Tongue (tissue), 2 donors: ENCODE measurements around the gene SOHLH1. TPM values are rescaled to one million over a fixed set of nuclear protein-coding genes. Genes with fewer than 3 reads are reported as not detected.

Experiments
- DNase-seq: peaks from one replicate; pipeline ENCODE4 v3.0.0-alpha.2; 2015
- total RNA-seq: library from RNA; depleted of rRNA; stranded (reverse); fragments of >200 nt; gene quantifications from one replicate; pipeline ENCODE4 v1.2.3, GENCODE V29; 2014

The SOHLH1 gene
- total RNA-seq, 1 donor from 2014 or later, result not detected

DNA sequence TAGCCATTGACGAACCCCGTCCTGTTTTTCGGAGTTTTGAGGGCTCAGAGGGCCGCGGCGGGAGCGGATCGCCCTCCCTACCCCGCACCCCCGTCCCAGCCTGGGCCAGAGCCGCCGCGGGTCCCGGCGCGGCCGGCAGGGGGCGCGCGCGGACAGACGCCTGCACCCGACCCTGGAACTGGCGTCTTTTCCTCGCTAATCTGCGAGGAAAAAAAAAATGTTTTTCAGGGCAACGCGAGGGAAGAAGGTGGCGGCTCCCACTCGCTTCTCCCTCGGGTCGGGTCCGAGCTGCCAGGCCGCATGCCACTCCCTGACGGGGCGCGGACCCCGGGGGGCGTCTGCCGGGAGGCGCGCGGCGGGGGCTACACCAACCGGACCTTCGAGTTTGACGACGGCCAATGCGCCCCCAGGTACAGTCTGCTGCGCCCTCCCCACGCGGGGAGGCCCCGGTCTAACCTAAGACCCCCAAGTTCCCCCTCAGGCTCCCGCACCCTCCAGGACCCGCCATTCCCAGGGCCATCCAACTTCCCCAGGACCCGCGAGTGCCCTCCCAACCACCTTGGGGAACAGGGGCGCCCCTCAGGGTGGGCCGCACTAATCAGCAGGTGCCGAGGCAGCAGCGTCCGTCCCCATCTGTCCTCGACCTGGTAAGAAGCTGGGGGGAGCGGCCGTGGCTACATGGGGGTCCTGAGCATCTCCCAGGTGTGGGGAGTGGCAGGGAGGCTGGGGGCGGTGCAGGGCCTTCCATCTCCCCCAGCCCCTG lies 2.9 kb upstream of the SOHLH1 start, which contains the start of gene KCNT1:
TSS of gene KCNT1 (plus strand) at position 227 of the 763 bp plus-strand sequence. CDS start at position 301, 74 bp downstream.
- DNase-seq, result peak; percentile 81

DNA sequence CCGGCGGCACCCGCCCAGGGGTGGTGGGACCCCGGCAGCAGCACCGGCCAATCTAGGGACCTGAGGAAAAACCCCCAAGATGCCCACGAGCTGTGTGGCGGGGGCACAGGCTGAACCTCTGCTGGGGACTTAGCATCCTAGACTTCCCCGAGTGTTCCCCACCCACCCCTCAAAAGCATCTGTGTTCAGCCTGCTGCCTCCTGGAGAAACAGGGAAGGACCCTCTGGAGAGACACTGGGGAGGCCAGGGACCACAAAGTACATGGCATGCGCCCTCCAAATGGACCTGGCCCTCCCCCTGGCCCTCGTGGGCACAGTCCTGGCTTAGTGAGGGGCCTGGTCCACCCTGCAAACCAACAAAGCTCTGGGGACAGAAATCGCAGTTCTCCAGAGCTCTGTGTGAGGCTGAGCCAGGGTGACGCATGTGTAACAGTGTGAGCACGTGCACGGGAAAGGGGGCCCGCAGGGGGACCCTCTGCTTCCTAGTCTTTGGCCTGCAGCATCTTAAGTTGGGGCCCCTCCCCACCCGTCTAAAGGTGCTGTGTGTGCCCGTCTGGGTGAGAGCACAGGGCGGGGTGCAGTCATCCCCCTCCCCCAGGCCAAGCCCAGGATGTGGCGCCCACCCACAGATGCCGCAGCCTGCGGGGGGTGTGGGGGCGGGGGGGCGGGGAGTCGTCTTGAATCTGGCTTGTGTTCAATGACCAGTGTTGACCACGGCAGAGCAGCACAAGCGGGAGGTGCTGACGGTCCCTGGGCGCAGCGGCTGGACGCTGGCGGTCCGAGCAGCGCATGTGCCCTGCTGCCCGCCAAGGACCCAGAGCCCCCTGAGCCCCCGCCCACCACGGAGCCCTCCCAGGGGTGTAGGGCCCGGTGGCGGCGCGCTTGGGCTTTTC lies 2.0 kb upstream of the SOHLH1 start:
- peak; percentile 43 for DNase-seq

DNA sequence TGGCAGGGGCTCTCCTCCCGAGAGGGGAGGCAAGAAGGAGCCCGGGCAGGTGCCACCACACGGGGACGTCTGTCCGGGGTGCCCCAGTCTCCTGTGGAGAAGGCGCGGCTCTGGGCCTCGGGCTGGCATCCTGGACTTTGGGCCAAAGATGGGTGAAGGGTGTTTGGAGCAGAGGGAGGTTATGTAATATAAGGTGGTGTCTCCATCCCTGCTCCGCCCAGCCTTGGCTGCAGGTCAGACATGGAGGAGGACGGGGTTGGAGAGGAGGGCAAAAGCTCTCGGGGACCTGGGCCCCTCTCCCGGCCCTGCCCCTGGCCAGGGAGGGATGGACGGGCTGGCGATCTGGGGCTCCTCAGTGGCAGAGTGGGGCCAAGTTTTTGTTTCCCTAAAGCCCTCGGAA lies 1.2 kb upstream of the SOHLH1 start:
- no peak for DNase-seq

DNA sequence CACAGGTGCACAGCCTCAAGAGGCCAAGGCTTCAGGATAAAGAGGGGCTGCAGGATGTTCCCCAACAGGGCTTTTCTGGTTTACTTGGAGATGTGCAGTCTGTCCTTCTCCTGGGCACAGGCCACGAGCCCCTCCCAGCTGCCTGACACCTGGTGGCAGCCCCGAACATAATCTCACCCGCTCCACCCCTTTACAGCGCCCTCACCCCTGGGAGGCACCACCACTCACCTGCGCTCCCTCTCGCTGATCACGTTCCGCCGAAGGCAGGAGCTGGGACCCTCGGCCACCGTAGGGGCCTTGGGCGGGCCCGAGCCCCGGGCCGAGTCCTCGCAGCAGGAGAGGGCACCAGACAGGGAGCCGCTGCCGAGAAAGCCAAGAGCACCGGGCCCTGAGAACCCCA lies 514 bp downstream of the SOHLH1 start:
- DNase-seq, result no peak

DNA sequence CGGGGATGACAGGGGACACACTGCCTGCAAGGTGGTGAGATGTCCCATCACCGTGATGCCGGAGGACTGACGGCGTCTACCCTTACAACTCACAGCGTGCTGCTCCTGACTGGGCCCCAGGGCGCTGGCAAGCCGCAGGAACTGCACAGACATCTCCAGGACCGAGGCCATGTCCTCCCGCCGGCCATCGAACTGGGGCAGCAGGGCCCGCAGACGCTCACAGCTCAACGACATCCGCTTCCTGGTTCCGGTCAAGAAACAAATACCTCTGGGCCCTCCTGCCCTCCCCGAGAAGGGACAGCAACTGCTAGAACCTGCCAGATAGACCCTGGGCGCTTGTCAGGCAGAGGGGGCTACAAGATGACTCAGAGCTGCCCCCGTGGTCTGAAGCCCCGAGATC lies 1.0 kb downstream of the SOHLH1 start:
- DNase-seq, result no peak

DNA sequence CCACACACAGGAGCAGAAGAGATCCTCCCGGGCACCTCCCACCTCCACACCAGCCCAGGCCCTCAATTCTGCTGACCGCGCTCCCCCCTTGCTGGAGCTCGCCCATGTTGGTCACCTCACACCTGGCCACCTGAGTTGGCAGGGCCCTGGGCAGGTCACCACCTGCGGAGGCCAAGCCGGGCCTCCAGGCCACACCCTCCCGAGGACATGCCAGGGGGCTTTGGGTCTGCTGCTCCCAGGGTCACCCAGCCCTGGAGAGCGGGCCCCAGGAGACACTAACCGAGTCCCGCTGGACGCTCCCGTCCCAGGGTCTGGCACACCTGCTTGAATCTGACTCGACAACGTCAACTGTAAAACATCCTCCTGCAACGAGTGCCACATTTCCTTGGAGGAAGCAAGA lies 2.1 kb downstream of the SOHLH1 start:
- no peak for DNase-seq

DNA sequence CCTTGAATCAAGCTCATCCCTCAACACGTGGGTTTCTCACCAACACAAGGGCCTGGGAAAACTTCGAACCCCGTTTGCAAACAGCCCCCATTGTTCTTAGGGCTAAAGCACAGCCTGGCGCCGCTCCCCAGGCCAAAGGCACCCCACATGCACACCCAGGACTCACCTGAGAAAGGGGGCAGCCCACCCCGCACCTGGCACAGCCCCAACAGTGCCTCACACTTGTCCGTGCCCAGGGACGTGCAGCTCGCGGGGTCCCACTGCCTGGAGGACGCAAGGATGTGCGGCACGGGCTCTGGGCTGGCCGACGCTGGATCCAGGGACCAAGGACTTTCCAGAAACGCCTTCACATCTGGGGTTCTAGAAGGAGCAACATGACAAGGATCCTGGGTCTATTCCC lies 2.8 kb downstream of the SOHLH1 start:
- no peak for DNase-seq

DNA sequence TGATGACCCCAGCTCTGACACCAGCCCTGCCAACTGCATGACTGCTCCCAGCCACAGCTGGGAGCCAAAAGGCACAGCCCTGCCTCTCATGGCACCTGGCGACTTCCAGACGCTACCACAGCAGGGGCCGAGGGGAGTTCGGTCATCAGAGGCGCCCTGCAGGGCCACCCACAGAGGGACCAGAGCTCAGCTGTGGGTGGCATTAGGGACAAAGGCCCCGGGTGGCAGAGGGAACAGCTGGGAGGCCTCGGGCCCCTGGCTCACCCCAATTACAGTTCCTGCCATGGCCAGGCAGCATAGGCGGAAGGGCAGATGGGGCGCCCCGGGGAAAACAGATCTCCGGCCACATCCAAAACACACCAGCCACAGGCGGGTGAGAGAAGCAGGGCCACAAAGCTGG lies 3.6 kb downstream of the SOHLH1 start:
- no peak for DNase-seq

DNA sequence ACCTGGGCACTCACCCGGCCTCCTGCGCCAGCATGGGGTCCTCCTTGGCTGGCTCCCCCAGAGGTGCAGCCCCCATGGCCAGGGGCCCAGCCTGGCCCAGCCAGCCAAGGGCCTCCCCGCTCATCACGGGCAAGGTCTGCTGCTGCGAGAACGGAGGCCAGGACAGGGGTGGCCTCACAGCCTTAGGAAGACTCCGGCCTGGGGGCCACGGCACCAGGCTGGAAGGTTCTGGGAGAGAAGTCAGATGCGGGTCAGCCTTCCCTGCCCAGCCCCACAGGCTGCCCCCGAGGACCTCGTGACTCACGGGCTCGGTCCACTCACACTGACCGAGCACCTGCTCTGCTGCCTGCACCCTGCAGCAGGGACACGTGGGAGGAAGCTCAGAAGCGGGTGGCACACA lies 4.2 kb downstream of the SOHLH1 start:
- DNase-seq, result no peak

DNA sequence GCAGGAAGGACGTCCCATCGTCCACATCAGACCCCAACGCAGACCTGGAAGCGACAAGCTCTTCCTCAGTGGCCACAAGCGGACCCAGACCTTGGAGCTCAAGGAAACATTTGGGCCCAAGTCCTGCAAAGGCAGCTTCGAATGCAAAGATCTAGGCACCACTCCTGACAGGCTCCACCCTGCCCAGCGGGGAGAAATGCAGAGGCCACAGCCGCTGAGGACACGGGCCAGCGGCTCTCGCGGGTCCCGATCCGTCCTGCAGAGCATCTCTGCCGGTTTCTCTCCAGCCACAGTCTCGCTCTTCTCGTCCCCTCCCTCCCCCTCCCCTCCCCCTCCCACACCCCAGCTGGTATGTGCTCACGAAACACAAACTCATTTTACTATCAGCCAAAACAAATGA lies 4.9 kb downstream of the SOHLH1 start:
- no peak for DNase-seq

DNA sequence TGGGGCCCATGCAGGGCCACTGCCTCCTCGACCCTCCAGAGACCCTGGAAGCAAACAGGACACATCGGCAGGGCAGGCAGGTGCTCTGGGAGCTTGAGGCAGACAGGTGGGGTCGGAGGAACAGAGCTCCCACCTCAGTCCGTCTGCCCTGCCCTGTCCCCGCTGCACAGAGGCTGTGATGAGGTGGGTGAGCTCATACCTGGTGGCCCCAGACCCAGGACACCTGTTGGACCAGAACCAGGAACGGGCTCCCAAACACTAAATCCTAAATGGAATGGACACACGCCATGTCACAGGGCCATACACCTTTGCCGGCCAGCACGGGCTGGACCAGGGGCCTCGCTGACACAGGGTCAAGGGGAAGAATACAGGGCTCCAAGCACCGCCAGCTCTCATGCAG lies 5.5 kb downstream of the SOHLH1 start:
- DNase-seq, result no peak

DNA sequence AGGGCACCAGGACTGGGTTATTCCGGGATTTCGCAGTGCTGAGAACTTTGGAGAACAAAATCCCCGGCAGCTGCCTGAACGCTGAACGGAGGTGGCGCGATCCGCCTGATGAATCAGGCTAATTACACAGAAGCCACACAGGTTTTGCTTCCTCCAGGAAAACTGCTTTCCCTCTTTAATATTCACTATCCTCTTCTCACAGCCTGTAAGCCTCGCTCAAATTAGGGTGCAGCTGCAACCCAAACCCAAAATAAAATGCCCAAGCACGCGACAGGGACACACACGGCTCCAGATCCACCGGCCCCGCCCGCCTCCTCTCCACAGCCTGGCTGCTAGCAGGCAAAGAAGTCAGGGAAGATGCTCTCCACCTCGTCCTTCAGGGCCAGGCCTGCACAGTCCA lies 6.0 kb downstream of the SOHLH1 start:
- DNase-seq, result no peak

DNA sequence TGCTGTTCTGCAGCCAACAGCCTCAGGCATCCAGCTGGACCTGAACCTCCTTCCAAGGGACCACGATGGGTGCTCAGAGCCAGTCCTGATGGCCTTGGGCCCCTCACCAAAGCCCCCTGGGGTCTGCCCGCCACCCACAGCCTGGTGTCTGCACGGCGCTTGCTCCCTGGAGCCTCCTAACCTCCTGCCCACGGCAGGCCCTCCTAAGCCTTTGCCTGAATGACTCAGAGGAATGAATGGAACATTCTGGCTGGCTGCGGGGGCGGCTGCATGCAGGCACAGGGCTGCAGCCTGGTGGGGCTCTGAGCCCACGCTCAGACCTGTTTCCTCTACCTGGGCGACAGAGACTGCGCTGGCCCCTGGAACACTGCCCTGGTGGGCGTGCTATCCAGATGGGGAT lies 6.9 kb downstream of the SOHLH1 start:
- DNase-seq, result no peak

DNA sequence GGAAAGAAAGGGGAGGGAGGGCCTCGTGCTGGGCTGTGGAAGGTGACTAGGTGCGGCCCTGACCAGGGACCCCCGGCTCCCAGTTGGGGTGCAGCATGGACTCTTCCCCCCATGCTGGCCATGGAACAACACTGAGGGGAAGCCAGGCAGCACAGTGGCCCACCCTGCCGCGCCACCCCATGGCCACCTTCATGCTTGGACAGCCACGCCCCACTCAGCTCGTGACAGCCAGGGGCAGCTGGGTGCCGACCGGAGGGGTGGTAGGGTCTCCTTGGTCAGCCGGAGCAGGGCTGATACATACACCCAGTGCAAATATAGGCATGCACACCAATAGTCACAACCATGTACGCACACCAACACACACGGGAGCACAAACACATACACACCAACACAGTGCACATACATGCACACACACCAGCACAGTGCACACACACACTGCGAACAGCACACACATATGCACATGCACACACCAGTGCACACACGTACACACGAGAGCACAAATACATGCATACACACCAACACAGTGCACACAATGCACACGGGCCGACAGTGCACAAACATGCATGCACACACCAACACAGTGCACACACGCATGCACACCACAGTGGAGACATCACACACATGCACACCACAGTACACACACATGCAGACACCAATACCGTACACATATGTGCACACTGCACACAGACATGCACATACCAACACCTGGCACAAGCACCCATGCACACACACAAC lies 8.3 kb downstream of the SOHLH1 start:
- no peak for DNase-seq

DNA sequence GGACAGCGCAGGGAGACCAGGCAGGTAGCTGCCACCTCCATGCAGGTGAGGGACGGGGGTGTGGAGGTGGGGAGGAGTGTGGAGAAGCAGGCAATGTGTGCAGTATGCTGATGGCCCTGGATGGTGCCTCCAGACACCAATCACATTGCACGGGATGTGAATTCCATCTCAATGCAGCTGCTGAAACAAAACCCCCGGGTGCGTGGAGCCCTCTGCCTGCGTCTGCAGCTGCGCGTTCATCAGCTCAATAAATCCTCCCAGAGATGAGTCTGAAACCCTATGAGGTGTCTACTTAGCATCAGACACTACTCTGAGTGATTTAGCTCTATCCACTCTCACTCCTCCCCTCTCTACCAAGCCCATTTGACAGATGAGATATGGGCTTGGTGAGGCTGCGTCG lies 10.3 kb downstream of the SOHLH1 start:
- DNase-seq, result no peak

DNA sequence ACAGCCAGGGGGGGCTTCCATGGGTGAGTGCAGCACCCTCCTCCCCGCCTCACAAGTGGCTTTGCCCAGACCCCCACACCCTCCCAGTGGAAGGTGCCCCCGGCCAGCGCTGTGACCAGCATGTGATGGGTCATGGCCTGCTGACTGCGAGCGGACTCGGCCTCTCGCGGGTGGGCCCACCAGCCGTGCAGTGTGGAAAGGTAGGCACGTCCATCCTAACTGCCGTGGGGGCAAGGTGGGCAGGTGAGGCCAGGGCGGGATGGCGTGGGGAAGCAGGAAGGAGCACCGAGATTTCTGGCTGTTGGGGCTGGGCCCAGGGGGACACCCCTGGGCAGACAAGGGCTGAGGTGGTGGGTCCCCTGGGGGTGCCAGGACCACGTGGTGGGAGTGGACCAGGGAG lies 12.1 kb downstream of the SOHLH1 start:
- no peak for DNase-seq

DNA sequence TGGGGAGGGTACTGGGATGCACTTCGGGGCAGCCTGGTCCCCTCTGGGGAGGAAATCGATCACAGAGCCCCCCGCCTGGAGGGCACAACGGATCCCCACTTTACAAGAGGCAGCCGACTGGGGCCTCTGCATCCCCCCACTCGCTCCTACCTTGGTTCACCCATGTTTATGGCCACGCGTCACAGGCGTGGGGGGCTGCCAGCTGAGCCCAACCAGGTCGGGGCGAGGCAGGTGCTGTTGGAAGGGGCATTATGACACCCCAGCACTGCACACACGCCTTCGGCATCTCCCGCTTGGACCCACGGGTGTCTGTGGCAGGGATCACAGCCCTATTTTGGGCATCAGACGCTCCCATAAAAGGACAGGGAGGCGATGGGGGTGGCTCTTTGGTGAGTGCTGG lies 14.6 kb downstream of the SOHLH1 start:
- no peak for DNase-seq

DNA sequence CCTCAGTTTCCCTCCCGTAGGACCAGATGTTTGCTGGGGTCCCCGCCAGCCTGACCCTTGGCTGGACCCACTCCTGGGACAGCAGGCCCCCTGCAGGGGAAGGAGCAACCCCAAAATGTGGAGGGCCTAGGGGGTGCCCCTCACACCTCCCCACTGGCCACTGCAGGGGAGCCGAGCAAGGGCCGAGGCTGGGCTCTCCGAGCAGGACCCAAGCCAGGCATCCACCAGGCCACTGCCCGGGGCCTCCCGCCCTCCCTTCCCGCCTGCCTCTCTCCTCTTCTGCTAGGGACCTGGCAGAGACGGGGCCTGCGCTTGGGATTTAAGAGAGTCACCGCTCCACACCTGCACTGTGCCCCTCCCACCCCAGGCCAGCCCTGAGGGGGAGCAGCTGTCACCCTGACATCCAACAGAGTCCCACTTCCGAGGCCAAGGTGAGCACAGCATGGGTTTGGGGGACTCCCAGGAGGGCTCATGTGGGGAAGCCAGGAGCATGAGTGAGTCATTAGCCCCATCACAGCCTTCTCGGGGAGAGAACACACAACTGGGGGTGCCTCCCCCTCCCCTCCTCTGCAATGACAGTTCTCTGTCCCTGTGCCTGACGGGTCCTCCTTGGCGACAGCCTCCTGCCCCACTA lies 15.8 kb downstream of the SOHLH1 start:
- DNase-seq, result no peak

DNA sequence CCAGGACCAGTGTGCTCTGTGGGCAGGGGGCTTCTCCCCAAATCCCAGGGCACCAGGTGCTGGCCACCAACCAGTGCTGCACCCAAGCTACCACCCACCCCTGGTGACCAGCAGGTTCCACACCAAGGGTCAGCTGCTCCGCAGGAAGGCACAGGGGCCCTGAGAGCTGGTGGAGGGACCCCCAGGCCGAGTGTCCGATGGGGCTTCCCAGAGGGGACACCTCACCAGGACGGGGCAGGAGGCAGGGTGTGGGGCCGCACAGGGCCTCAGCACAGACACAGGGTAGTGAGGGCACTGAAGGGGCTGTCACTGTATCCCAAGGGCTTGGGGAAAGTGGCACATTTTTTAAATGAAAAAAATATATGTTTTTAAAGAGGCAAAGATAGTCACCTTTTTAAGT lies 18.1 kb downstream of the SOHLH1 start:
- DNase-seq, result no peak

DNA sequence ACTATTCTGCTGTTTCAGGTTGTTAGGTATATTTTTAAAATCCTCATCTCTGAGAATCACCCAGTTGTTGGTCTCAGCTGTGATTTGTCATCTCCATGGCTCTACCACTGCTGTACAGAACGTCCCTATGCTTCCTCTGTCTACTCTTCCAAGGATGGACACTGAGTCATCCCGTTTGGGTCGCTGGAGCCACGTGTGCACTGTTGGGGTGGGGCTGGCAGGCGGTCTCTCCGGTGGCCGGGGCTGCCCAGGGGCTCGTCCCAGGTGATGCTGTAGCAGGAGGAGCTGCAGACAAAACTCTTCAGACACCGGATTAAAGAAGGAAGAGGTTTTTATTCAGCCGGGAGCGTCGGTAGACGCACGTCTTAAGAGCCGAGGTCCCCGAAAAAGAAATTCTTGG lies 19.2 kb downstream of the SOHLH1 start:
- no peak for DNase-seq

DNA sequence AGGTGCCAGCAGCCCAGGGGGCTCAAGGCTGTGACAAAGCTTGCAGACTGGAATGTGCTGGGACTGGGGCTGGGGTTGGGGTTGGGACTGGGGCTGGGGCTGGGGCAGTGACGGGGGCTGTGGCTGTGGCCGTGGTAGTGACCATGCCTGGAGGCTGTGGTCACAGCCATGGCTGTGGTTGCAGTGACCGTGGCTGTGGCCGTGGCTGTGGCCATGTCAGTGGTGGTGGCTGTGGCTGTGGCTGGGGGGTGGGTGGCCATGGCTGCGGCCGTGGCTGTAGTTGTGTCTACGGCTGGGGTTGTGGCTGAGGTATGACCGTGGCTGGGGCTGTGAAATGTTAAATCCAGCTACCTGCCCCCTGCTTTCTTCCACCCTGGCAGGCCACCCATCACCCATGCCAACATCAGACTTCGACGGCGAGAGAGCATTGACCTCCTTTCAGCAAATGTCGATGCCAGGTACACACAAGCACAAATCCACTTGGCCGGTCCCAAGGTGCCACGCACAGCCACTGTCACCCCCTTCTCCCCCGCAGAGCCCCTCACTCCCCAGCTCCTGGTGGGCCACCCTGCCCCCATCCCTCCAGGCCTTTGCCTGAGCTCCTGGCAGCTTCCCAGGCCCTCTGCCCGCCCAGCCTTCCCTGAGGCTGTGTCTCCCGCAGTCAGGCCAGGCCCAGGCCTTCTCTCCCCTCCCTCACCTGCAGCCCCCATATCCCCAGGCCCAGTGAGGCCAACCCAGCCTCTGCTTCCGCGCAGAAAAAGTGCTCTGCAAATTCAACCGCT lies 20.9 kb downstream of the SOHLH1 start:
- DNase-seq, result no peak
